Glutamatergic neuron (in vitro differentiated cells): ENCODE data around the gene GAS2. TPM values are rescaled to one million over a fixed set of nuclear protein-coding genes. Genes with fewer than 3 reads are reported as not detected.

Experiments used
- DNase-seq: peaks from one replicate; pipeline ENCODE4 v3.0.0; 2022
- H3K27ac Mint-ChIP-seq: one replicate; pipeline ENCODE4 v1.8.0; 2020; ENCODE audit warnings: mild to moderate bottlenecking, mixed read lengths, inconsistent platforms; ENCODE audit not compliant: unreplicated experiment
- H3K27me3 Mint-ChIP-seq: one replicate; pipeline ENCODE4 v1.8.0; 2020; ENCODE audit warnings: mild to moderate bottlenecking, moderate library complexity, mixed read lengths, inconsistent platforms; ENCODE audit not compliant: unreplicated experiment
- H3K36me3 Mint-ChIP-seq: one replicate; pipeline ENCODE4 v1.8.0; 2020; ENCODE audit warnings: mild to moderate bottlenecking, mixed read lengths, inconsistent platforms; ENCODE audit not compliant: unreplicated experiment
- H3K4me1 Mint-ChIP-seq: one replicate; pipeline ENCODE4 v1.8.0; 2020; ENCODE audit warnings: mild to moderate bottlenecking, low read depth, mixed read lengths, inconsistent platforms; ENCODE audit not compliant: unreplicated experiment
- H3K4me3 Mint-ChIP-seq: one replicate; pipeline ENCODE4 v1.8.0; 2020; ENCODE audit warnings: mild to moderate bottlenecking, mixed read lengths, inconsistent platforms; ENCODE audit not compliant: unreplicated experiment
- H3K9me3 Mint-ChIP-seq: one replicate; pipeline ENCODE4 v1.8.0; 2020; ENCODE audit warnings: mild to moderate bottlenecking, moderate library complexity, mixed read lengths, inconsistent platforms; ENCODE audit not compliant: unreplicated experiment
- CTCF ChIP-seq: fragments of 200-600 bp; sonication (generic); IDR thresholded peaks from one replicate; pipeline ENCODE4 v1.5.0; 2021; ENCODE audit not compliant: partially characterized antibody, unreplicated experiment
- total RNA-seq: library from RNA; stranded (reverse); fragmentation: NEBNext Ultra II Directional; extraction: Animal tissue kit (Norgen Biotek cat#: 25700); gene quantifications from one replicate; pipeline ENCODE4 v1.2.1, GENCODE V29; 2021; ENCODE audit not compliant: unreplicated experiment

The GAS2 gene
- total RNA-seq, 1 donor from 2014 or later: 11.7 TPM

- Mint-ChIP-seq H3K27ac (peak overlapping the region; percentile 25), H3K36me3 (no peaks in the 10 kb centered on the region), H3K27me3 (no peaks in the 10 kb centered on the region), H3K4me3 (no peak overlapping the region), H3K9me3 (no peaks in the 10 kb centered on the region), H3K4me1 (peaks cover 10% of the 10 kb centered on the region)
- TF ChIP-seq CTCF: no peak
- DNase-seq: no peak
Measured at GRCh38 chr11:22753416-22753815, 87.0 kb downstream of the GAS2 start.

GRCh38 chr11:22761066-22761465 lies 94.7 kb downstream of the GAS2 start:
- no peak for TF ChIP-seq CTCF
- Mint-ChIP-seq H3K4me3 (no peak overlapping the region), H3K9me3 (no peaks in the 10 kb centered on the region), H3K27me3 (peaks cover 3% of the 10 kb centered on the region), H3K4me1 (peaks cover 7% of the 10 kb centered on the region), H3K36me3 (no peaks in the 10 kb centered on the region), H3K27ac (no peak overlapping the region)
- no peak for DNase-seq

- peaks cover 7% of the 10 kb centered on the region for H3K4me1 Mint-ChIP-seq
- peaks cover 3% of the 10 kb centered on the region for H3K27me3 Mint-ChIP-seq
- DNase-seq: no peak
- no peaks in the 10 kb centered on the region for H3K9me3 Mint-ChIP-seq
- no peak for TF ChIP-seq CTCF
- no peak overlapping the region for H3K27ac Mint-ChIP-seq
- H3K36me3 Mint-ChIP-seq: no peaks in the 10 kb centered on the region
- peak overlapping the region; percentile 30 for H3K4me3 Mint-ChIP-seq
Measured at GRCh38 chr11:22763166-22763565, 96.8 kb downstream of the GAS2 start.

- no peaks in the 10 kb centered on the region for H3K36me3 Mint-ChIP-seq
Measured at GRCh38 chr11:22764735-22765134, 98.3 kb downstream of the GAS2 start.

GRCh38 chr11:22768281-22768680 lies 101.9 kb downstream of the GAS2 start:
- Mint-ChIP-seq H3K36me3 (no peaks in the 10 kb centered on the region), H3K27me3 (peaks cover 3% of the 10 kb centered on the region), H3K4me3 (no peak overlapping the region), H3K9me3 (no peaks in the 10 kb centered on the region), H3K27ac (no peak overlapping the region), H3K4me1 (peaks cover 7% of the 10 kb centered on the region)
- no peak for TF ChIP-seq CTCF
- DNase-seq: no peak

More at GRCh38 chr11:22764735-22765134, 98.3 kb downstream of the GAS2 start:
- Mint-ChIP-seq H3K9me3 (no peaks in the 10 kb centered on the region), H3K4me3 (no peak overlapping the region), H3K4me1 (peaks cover 7% of the 10 kb centered on the region), H3K27ac (no peak overlapping the region), H3K27me3 (peaks cover 3% of the 10 kb centered on the region)
- TF ChIP-seq CTCF: no peak
- no peak for DNase-seq
